ENCODE measurements around the gene MST1.

Gene MST1

DNA sequence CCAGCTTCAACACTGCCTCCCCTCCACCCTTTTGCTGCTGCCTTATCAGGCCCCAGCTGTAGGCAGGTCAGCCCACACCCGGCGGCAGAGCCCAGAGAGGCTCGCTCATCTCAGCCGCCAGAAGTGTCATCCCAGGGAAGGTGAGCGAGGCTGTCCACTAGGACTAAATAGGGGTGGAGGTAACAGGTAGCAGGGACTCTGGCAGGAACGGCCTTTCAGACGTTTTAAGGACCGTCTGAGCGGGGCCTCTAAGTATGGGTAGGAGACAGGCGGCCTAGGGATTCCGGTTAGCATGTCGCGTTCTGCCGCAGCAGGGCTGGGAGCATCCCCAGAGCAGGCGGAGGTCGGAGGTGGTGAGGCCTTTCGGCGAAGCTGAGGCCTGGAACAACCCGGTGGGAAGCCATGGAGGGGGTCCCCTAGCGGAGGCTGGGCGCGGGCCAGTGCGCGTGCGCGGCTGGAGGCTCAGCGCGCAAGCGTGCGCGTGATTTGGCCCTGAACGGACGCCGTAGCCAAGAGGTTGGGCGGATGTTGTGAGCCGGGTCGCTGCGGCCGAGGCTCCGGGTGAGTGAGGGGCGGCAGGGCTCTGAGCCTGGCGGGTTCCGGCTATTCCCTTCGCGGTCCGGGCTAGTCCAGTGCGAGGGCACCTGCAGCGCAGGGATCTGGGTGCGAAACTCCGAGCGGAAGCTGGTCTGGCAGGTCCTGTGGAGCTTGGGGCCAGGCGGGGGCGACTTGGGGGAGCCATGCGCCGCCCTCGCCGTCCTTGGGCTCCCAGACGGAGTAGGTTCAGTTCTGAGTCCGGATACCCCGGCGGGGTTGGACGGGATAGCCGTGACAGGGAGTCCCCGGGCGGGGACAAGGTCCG, at the start of gene MST1, which contains the start of gene RNF123:
TSS of gene MST1 (minus strand) at position 429 of the 862 bp plus-strand sequence. CDS start 783 bp downstream, outside the sequence.
TSS of gene RNF123 (plus strand) at position 512 of the 862 bp plus-strand sequence. CDS start 1,609 bp downstream, outside the sequence.
- TF ChIP-seq, protein P1, sequence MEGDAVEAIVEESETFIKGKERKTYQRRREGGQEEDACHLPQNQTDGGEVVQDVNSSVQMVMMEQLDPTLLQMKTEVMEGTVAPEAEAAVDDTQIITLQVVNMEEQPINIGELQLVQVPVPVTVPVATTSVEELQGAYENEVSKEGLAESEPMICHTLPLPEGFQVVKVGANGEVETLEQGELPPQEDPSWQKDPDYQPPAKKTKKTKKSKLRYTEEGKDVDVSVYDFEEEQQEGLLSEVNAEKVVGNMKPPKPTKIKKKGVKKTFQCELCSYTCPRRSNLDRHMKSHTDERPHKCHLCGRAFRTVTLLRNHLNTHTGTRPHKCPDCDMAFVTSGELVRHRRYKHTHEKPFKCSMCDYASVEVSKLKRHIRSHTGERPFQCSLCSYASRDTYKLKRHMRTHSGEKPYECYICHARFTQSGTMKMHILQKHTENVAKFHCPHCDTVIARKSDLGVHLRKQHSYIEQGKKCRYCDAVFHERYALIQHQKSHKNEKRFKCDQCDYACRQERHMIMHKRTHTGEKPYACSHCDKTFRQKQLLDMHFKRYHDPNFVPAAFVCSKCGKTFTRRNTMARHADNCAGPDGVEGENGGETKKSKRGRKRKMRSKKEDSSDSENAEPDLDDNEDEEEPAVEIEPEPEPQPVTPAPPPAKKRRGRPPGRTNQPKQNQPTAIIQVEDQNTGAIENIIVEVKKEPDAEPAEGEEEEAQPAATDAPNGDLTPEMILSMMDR (IDR thresholded peaks at IDR 0.05) = no peak

DNA sequence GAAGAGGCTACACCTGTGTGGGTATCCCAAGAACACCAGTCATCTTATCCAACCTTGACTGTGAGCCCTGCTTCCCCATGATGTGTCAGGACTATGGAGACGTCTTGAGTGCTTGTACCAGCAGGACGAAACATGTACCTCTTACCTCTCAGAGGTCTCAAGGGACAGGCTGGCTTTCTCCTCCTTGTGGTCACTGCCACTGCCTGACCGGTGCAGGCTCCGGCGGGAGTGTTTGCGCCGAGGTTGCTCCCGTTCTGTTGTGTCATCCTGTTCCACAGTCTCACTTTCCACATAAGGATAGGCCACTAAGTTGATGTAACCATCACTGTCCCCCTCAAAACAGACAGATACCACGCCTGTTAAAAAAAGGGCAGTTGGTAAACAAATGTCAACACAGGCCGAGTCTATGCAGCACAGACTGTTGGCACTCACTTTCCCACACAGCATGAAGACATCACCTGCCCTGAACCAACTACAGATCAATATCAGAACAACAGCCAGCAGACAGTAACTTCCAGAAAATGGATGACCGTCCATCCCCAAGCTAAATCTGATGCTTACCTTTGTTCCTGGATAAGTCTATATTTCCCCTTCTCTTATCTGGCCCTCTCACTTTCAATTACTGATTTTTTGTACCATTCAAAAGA, 48.9 kb upstream of the MST1 start:
- TF ChIP-seq, protein P1 (IDR thresholded peaks at IDR 0.05) = no peak

DNA sequence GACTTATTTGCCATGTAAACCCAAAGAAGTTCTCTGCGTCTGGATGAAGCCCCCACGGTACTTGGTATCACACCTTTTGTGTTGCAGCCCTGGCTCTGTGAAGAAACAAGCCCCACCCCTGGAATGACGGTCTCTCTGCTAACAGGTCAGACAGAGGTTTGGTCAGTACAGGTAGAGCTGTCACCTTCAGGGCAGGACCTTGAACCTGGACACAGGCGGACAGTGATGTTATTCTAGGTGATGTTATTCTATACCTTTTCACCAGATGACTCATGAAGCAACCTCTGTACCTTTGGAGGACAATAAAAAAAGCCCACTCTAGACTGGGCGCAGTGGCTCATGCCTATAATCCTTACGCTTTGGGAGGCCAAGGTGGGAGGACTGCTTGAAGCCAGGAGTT, 45.5 kb upstream of the MST1 start:
- TF ChIP-seq, protein P1 (IDR thresholded peaks at IDR 0.05) = no peak

DNA sequence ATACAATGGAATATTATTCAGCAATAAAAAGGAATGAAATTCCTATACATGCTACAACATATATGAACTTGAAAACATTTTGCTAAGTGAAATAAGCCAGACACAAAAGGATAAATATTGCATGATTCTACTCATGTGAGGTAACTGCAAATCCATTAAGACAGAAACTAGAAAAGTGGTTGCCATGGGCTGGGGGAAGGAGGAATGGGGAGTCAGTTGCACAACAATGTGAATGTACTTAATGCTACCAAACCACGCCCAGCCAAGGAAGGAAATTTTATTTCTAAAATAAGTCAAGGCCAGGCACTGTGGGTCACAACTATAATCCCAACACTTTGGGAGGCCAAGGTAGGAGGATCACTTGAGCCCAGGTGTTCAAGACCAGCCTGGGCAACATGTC, 44.3 kb upstream of the MST1 start:
- TF ChIP-seq, protein P1 (IDR thresholded peaks at IDR 0.05) = no peak

DNA sequence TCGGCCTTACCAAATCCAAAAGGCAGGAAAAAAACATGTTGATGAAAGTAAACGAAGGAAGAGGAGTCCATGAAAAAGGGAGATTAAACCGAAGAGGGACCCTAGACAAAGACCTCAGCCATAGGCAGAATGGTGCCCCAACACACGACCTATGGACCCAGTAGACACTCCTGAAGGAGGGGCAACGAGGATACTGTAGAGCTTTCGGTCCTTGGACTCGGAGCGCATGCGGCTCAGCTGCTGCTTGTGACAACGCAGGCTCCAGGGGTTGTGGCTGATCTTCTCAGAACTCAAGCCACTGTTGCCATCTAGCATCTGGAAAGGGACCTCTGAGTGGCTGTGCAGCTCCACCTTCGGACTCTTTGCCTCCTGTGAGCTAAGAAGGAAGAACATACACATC, 43.3 kb upstream of the MST1 start:
- TF ChIP-seq, protein P1 (IDR thresholded peaks at IDR 0.05) = no peak

DNA sequence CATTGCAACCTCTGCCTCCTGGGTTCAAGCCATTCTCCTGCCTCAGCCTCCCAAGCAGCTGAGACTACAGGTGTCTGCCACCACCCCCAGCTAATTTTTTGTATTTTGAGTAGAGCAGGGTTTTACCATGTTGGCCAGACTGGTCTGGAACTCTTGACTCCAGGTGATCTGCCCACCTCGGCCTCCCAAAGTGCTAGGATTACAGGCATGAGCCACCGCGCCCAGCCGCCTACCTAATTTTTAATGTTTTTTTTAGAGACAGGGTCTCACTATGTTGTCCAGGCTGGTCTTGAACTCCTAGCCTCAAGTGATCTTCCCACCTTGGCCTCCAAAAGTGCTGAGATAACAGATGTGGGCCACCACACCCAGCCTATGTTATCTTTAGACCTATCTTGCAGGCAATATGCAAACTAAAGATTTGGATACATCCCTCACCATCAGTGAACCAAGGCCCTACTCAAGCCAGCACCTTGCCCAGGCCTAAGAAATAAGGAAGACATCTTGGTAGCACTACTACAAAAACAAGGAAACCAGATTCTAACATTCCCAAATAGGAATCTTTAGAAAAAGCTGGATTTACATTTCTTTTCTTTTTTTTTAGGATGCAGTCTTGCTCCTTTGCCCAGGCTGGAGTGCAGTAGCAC, 40.8 kb upstream of the MST1 start:
- TF ChIP-seq, protein P1 (IDR thresholded peaks at IDR 0.05) = no peak

DNA sequence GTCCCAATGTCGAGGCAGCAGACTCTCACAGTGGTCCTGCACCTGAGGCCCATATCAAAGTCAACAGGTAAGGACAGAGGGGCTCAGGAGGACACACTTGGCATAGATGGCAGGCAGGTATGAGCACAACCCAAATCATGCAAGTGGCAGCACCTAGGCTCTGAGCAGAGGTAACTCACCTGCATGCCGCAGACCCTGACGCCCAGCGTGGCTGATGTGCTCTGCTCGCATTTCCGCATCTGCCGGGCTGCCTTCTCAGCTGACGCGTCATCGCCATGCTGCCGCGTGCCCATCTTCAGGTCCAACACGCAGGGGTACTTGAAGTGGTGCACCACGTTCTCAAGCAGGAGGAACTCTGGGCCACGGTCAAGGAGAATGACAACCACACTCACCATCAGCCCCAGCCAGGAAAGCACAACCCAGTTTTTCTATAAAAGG, 38.7 kb upstream of the MST1 start:
- TF ChIP-seq, protein P1 (IDR thresholded peaks at IDR 0.05) = no peak
